ENCODE measurements around the gene PHOSPHO1. TPM values are rescaled to one million over a fixed set of nuclear protein-coding genes. Genes with fewer than 3 reads are reported as not detected.

PHOSPHO1 gene
- total and polyA plus RNA-seq, 2 experiments from 2014 or later = 0.54 TPM; not detected in 1

- WGBS (ENCODE audit: low lambda C conversion rate, missing lambda C conversion rate) = 71% methylated on average over 6 of the region's 6 CpGs
- H3K27ac ChIP-seq = no peak overlapping the region
- no peak overlapping the region for H2AFZ ChIP-seq
- peaks cover 57% of the 10 kb centered on the region for H3K27me3 ChIP-seq
- H3K4me1 ChIP-seq (ENCODE audit: insufficient read depth) = peaks cover 10% of the 10 kb centered on the region
- TF ChIP-seq EZH2 (IDR thresholded peaks at IDR 0.05; ENCODE audit: borderline replicate concordance) = no peak
- TF ChIP-seq EZH2phosphoT487 (IDR thresholded peaks at IDR 0.05; ENCODE audit: low read depth, severe bottlenecking, unreplicated experiment) = no peak
- no peak overlapping the region for H3K4me3 ChIP-seq
- H3K36me3 ChIP-seq (replicated peaks; ENCODE audit: insufficient read depth, low read depth) = no peaks in the 10 kb centered on the region
- no peaks in the 10 kb centered on the region for H3K9me3 ChIP-seq (ENCODE audit: low read depth)
- DNase-seq (ENCODE audit: low spot score) = no peak
- H3K79me2 ChIP-seq = no peaks in the 10 kb centered on the region
- H4K20me1 ChIP-seq (ENCODE audit: insufficient read depth, poor library complexity, severe bottlenecking) = no peaks in the 10 kb centered on the region
- no peak overlapping the region for H3K4me2 ChIP-seq
- H3K9me2 ChIP-seq (replicated peaks; ENCODE audit: insufficient read depth) = no peaks in the 10 kb centered on the region
These were observed 1.3 kb downstream of the PHOSPHO1 start for GRCh38 chr17:49229076-49229804.

- no peaks in the 10 kb centered on the region for H3K79me2 ChIP-seq
- H3K27me3 ChIP-seq = peaks cover 73% of the 10 kb centered on the region
- no peak overlapping the region for H2AFZ ChIP-seq
- no peaks in the 10 kb centered on the region for H3K9me2 ChIP-seq (replicated peaks; ENCODE audit: insufficient read depth)
- H3K4me2 ChIP-seq = no peak overlapping the region
- no peak overlapping the region for H3K4me3 ChIP-seq
- no peaks in the 10 kb centered on the region for H3K9me3 ChIP-seq (ENCODE audit: low read depth)
- peak; percentile 83 for DNase-seq (ENCODE audit: low spot score)
- WGBS (ENCODE audit: low lambda C conversion rate, missing lambda C conversion rate) = 17% methylated on average over 5 of the region's 5 CpGs
- peaks cover 17% of the 10 kb centered on the region for H3K4me1 ChIP-seq (ENCODE audit: insufficient read depth)
- no peaks in the 10 kb centered on the region for H4K20me1 ChIP-seq (ENCODE audit: insufficient read depth, poor library complexity, severe bottlenecking)
- no peaks in the 10 kb centered on the region for H3K36me3 ChIP-seq (replicated peaks; ENCODE audit: insufficient read depth, low read depth)
- TF ChIP-seq CTCF (IDR thresholded peaks at IDR 0.05; ENCODE audit: poor library complexity) = peak; percentile 75
- no peak for TF ChIP-seq EZH2 (IDR thresholded peaks at IDR 0.05; ENCODE audit: borderline replicate concordance)
- TF ChIP-seq EZH2phosphoT487 (IDR thresholded peaks at IDR 0.05; ENCODE audit: low read depth, severe bottlenecking, unreplicated experiment) = no peak
- H3K27ac ChIP-seq = no peak overlapping the region
These were observed 2.9 kb downstream of the PHOSPHO1 start for GRCh38 chr17:49227436-49228261.

GRCh38 chr17:49226771-49227435 lies 3.7 kb downstream of the PHOSPHO1 start:
- no peaks in the 10 kb centered on the region for H3K9me3 ChIP-seq (ENCODE audit: low read depth)
- no peaks in the 10 kb centered on the region for H3K79me2 ChIP-seq
- H3K27ac ChIP-seq = no peak overlapping the region
- no peaks in the 10 kb centered on the region for H3K36me3 ChIP-seq (replicated peaks; ENCODE audit: insufficient read depth, low read depth)
- peaks cover 17% of the 10 kb centered on the region for H3K4me1 ChIP-seq (ENCODE audit: insufficient read depth)
- H3K27me3 ChIP-seq = peaks cover 80% of the 10 kb centered on the region
- DNase-seq (ENCODE audit: low spot score) = no peak
- WGBS (ENCODE audit: low lambda C conversion rate, missing lambda C conversion rate) = 89% methylated on average over 3 of the region's 3 CpGs
- no peak overlapping the region for H3K4me3 ChIP-seq
- H3K9me2 ChIP-seq (replicated peaks; ENCODE audit: insufficient read depth) = no peaks in the 10 kb centered on the region
- no peaks in the 10 kb centered on the region for H4K20me1 ChIP-seq (ENCODE audit: insufficient read depth, poor library complexity, severe bottlenecking)
- H2AFZ ChIP-seq = no peak overlapping the region
- no peak overlapping the region for H3K4me2 ChIP-seq
- no peak for TF ChIP-seq EZH2 (IDR thresholded peaks at IDR 0.05; ENCODE audit: borderline replicate concordance)
- TF ChIP-seq EZH2phosphoT487 (IDR thresholded peaks at IDR 0.05; ENCODE audit: low read depth, severe bottlenecking, unreplicated experiment) = no peak
- no peak for TF ChIP-seq CTCF (IDR thresholded peaks at IDR 0.05; ENCODE audit: poor library complexity)

All from hepatocyte (in vitro differentiated cells).